HepG2 (cell line): Measurements from ENCODE around the gene NPC2. TPM values are rescaled to one million over a fixed set of nuclear protein-coding genes. Genes with fewer than 3 reads are reported as not detected.

ENCODE experiments used
- DMAP1 ChIP-seq: IDR thresholded peaks from 2 replicates; pipeline ENCODE4 v1.6.1; 2016
- POLR2AphosphoS2 ChIP-seq: IDR thresholded peaks from 2 replicates; pipeline ENCODE4 v1.6.1; 2011; ENCODE audit warnings: low read depth, low read length, improper control_type of control experiment
- PPARG ChIP-seq: conservative IDR thresholded peaks from 2 replicates; pipeline ENCODE4 v1.6.1; 2016; ENCODE audit warnings: missing biosample characterization, missing genetic modification reagents
- ZNF34 ChIP-seq: sonication (generic); formaldehyde crosslinking; IDR thresholded peaks from 2 replicates; pipeline ENCODE4 v1.4.0; 2020; ENCODE audit warnings: mild to moderate bottlenecking, missing genetic modification reagents, borderline replicate concordance
- ZNF780A ChIP-seq: sonication (generic); formaldehyde crosslinking; IDR thresholded peaks from 2 replicates; pipeline ENCODE4 v1.8.0; 2022; ENCODE audit warnings: mild to moderate bottlenecking, missing genetic modification reagents, moderate library complexity
- polyA plus RNA-seq, 8 experiments: library from polyadenylated mRNA; depleted of rRNA in 3 of 8; stranded (reverse) in 7 of 8; unstranded in 1 of 8; fragments of >200 nt; fragmentation: Illumina TruSeq in 4 of 8; extraction: Trizol in 4 of 8; gene quantifications; 2 replicates each; pipeline versions ENCODE4 v1.2.1 to v1.2.3, GENCODE V29; 2011 to 2016; ENCODE audit warnings: low read depth in 4 of 8, missing spikeins in 1 of 8, mixed read lengths in 1 of 8; ENCODE audit not compliant: insufficient read depth in 1 of 8
- total RNA-seq, 5 experiments: library from RNA; depleted of rRNA; stranded (reverse); fragments of >200 nt; fragmentation: Illumina TruSeq; extraction: Trizol; gene quantifications; 2 replicates each; pipeline ENCODE4 v1.2.3, GENCODE V29; 2016; ENCODE audit warnings: low read depth in 1 of 5
- TF ChIP-seq, protein P1 (sequence below), 2 experiments: sonication (generic) in 1 of 2; formaldehyde crosslinking in 1 of 2; IDR thresholded peaks; 2 replicates each; pipeline versions ENCODE4 v1.6.1 to v1.9.0; 2014 to 2022; ENCODE audit warnings: antibody characterized with exemption in 1 of 2, borderline replicate concordance in 1 of 2, inconsistent platforms in 1 of 2, low read depth in 1 of 2, missing genetic modification reagents in 1 of 2
- TF ChIP-seq, protein P2 (sequence below): sonication (generic); formaldehyde crosslinking; IDR thresholded peaks from 2 replicates; pipeline ENCODE4 v1.8.1; 2023; ENCODE audit warnings: mild to moderate bottlenecking, moderate library complexity, missing genetic modification reagents
- TF ChIP-seq, protein P3 (sequence below): sonication (generic); formaldehyde crosslinking; IDR thresholded peaks from 2 replicates; pipeline ENCODE4 v1.5.0; 2020; ENCODE audit warnings: mild to moderate bottlenecking, missing genetic modification reagents
- TF ChIP-seq, protein P4 (sequence below): sonication (generic); formaldehyde crosslinking; IDR thresholded peaks from 2 replicates; pipeline ENCODE4 v1.5.0; 2020; ENCODE audit warnings: missing genetic modification reagents, mild to moderate bottlenecking, borderline replicate concordance
- TF ChIP-seq, protein P5 (sequence below): sonication (generic); formaldehyde crosslinking; IDR thresholded peaks from 2 replicates; pipeline ENCODE4 v1.5.1; 2020; ENCODE audit warnings: mild to moderate bottlenecking, missing genetic modification reagents
- TF ChIP-seq, protein P6 (sequence below): sonication (generic); formaldehyde crosslinking; IDR thresholded peaks from 2 replicates; pipeline ENCODE4 v1.8.1; 2022; ENCODE audit warnings: mild to moderate bottlenecking, missing genetic modification reagents

The NPC2 gene
- total and polyA plus RNA-seq, 2 of the 13 experiments (the other 11 are each of a cell fraction or from before 2014, with no cell fraction given) = 132 to 164 TPM

DNA sequence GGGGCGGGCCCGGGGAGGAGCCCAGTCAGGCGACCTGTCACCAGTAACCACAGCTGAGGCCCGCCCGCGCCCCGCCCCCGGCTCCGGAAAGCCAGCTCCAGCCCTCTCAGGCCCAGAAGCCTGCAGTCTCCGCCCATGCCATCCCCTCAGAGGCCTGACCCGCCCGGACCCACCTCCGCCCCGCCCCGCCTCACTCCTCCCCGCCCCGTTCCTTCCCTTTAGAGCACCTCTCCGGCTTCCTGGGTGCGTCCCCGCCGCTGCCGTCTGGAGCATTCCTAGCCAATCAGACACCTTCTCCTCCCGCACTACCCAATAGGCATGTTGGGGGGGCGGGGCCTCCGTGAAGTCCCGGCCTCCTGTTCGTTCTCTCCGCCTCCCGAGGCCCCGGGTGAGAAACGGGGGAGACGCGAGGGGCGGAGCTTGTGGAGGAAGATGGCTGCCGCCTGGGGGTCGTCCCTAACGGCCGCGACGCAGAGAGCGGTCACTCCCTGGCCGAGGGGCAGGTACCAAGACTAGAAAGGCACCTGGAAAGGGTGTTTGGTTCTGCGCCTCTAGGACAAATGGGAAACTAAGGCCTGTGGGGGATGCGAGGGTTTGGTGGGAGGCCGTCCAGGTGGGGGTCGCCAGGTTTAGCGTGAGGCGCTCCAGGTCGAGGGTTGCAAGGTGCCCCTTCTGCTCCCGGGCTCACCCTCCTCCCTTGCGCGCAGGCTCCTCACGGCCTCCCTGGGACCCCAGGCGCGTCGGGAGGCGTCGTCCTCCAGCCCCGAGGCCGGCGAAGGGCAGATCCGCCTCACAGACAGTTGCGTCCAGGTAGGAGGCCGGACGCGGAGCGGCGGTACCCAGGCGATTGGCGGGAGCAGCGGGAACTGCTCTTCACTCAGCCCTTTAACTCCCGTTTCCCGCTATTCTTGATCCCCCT lies 497 bp upstream of the NPC2 start, which contains the start of gene ISCA2 (continued):
- TF ChIP-seq, protein P1, sequence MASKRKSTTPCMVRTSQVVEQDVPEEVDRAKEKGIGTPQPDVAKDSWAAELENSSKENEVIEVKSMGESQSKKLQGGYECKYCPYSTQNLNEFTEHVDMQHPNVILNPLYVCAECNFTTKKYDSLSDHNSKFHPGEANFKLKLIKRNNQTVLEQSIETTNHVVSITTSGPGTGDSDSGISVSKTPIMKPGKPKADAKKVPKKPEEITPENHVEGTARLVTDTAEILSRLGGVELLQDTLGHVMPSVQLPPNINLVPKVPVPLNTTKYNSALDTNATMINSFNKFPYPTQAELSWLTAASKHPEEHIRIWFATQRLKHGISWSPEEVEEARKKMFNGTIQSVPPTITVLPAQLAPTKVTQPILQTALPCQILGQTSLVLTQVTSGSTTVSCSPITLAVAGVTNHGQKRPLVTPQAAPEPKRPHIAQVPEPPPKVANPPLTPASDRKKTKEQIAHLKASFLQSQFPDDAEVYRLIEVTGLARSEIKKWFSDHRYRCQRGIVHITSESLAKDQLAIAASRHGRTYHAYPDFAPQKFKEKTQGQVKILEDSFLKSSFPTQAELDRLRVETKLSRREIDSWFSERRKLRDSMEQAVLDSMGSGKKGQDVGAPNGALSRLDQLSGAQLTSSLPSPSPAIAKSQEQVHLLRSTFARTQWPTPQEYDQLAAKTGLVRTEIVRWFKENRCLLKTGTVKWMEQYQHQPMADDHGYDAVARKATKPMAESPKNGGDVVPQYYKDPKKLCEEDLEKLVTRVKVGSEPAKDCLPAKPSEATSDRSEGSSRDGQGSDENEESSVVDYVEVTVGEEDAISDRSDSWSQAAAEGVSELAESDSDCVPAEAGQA (IDR thresholded peaks at IDR 0.05; ENCODE audit: low read depth) = no peak
- TF ChIP-seq, protein P1 (CRISPR knock-in tag; IDR thresholded peaks at IDR 0.05; ENCODE audit: borderline replicate concordance) = no peak
- TF ChIP-seq POLR2AphosphoS2 = no peak
- TF ChIP-seq, protein P2, sequence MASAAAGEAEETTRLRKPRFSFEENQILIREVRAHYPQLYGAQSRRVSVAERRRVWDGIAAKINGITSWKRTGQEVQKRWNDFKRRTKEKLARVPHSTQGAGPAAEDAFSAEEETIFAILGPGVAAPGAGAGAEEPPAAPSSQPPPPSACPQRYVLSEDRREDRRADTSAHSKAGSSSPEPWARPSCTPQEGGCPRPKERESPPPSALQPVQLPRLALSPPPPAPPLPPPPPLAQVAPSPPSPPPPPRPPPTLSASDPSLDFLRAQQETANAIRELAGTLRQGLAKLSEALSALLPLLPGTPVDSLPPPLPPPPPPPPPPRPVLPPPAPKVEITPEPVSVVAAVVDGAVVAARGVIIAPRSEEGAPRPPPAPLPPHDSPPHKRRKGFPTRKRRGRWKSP (CRISPR knock-in tag) = peak; percentile 63; the same call in 1 of the 2 replicates
- TF ChIP-seq DMAP1 (CRISPR knock-in tag) = peak; percentile 6; the same call in 1 of the 2 replicates
- TF ChIP-seq, protein P3, sequence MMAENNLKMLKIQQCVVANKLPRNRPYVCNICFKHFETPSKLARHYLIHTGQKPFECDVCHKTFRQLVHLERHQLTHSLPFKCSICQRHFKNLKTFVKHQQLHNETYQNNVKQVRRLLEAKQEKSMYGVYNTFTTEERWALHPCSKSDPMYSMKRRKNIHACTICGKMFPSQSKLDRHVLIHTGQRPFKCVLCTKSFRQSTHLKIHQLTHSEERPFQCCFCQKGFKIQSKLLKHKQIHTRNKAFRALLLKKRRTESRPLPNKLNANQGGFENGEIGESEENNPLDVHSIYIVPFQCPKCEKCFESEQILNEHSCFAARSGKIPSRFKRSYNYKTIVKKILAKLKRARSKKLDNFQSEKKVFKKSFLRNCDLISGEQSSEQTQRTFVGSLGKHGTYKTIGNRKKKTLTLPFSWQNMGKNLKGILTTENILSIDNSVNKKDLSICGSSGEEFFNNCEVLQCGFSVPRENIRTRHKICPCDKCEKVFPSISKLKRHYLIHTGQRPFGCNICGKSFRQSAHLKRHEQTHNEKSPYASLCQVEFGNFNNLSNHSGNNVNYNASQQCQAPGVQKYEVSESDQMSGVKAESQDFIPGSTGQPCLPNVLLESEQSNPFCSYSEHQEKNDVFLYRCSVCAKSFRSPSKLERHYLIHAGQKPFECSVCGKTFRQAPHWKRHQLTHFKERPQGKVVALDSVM (CRISPR knock-in tag) = peak; percentile 43; the same call in 1 of the 2 replicates
- TF ChIP-seq, protein P4, sequence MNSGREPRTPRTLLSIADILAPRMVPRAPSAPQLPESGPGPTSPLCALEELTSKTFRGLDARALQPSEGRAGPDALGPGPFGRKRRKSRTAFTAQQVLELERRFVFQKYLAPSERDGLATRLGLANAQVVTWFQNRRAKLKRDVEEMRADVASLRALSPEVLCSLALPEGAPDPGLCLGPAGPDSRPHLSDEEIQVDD (CRISPR knock-in tag) = peak; percentile 68; the same call in 1 of the 2 replicates
- TF ChIP-seq, protein P5, sequence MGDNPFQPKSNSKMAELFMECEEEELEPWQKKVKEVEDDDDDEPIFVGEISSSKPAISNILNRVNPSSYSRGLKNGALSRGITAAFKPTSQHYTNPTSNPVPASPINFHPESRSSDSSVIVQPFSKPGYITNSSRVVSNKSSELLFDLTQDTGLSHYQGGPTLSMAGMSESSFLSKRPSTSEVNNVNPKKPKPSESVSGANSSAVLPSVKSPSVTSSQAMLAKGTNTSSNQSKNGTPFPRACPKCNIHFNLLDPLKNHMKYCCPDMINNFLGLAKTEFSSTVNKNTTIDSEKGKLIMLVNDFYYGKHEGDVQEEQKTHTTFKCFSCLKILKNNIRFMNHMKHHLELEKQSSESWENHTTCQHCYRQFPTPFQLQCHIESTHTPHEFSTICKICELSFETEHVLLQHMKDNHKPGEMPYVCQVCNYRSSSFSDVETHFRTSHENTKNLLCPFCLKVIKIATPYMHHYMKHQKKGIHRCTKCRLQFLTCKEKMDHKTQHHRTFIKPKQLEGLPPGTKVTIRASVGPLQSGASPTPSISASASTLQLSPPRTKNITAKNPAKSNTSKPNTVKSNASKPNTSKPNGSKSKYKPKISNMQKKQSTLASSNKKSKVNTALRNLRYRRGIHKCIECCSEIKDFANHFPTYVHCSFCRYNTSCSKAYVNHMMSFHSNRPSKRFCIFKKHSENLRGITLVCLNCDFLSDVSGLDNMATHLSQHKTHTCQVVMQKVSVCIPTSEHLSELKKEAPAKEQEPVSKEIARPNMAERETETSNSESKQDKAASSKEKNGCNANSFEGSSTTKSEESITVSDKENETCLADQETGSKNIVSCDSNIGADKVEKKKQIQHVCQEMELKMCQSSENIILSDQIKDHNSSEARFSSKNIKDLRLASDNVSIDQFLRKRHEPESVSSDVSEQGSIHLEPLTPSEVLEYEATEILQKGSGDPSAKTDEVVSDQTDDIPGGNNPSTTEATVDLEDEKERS (CRISPR knock-in tag) = no peak
- TF ChIP-seq, protein P6, sequence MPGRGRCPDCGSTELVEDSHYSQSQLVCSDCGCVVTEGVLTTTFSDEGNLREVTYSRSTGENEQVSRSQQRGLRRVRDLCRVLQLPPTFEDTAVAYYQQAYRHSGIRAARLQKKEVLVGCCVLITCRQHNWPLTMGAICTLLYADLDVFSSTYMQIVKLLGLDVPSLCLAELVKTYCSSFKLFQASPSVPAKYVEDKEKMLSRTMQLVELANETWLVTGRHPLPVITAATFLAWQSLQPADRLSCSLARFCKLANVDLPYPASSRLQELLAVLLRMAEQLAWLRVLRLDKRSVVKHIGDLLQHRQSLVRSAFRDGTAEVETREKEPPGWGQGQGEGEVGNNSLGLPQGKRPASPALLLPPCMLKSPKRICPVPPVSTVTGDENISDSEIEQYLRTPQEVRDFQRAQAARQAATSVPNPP (CRISPR knock-in tag) = no peak
- no peak for TF ChIP-seq ZNF34
- TF ChIP-seq PPARG = no peak
- no peak for TF ChIP-seq ZNF780A (CRISPR knock-in tag)
